ENCODE measurements around the gene USP8. TPM values are rescaled to one million over a fixed set of nuclear protein-coding genes. Genes with fewer than 3 reads are reported as not detected.
"Not testable (repeated sequence)": the region's sequence is repeated elsewhere in the genome, so short reads cannot be mapped to it uniquely, and the experiment has no call there.

The USP8 gene
- total and polyA plus RNA-seq, 9 donors = 25.1 to 67.0 (median 42.4) TPM

- intact Hi-C loops (cut with DNase I) = no loop called here
- no peaks in the 10 kb centered on the region for H3K4me1 ChIP-seq (ENCODE audit: insufficient read depth)
- TF ChIP-seq EP300 (IDR thresholded peaks at IDR 0.05) (no peak), POLR2A (IDR thresholded peaks at IDR 0.05) (no peak)
- TF ChIP-seq, protein P1, sequence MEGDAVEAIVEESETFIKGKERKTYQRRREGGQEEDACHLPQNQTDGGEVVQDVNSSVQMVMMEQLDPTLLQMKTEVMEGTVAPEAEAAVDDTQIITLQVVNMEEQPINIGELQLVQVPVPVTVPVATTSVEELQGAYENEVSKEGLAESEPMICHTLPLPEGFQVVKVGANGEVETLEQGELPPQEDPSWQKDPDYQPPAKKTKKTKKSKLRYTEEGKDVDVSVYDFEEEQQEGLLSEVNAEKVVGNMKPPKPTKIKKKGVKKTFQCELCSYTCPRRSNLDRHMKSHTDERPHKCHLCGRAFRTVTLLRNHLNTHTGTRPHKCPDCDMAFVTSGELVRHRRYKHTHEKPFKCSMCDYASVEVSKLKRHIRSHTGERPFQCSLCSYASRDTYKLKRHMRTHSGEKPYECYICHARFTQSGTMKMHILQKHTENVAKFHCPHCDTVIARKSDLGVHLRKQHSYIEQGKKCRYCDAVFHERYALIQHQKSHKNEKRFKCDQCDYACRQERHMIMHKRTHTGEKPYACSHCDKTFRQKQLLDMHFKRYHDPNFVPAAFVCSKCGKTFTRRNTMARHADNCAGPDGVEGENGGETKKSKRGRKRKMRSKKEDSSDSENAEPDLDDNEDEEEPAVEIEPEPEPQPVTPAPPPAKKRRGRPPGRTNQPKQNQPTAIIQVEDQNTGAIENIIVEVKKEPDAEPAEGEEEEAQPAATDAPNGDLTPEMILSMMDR (IDR thresholded peaks at IDR 0.05) = no peak
- no peak for DNase-seq
- no peaks in the 10 kb centered on the region for H3K36me3 ChIP-seq
- whole genome bisulfite sequencing, 3 donors = 33 to 98% (median 53%) methylated on average over 1 of the region's 1 CpG
- H3K27me3 ChIP-seq = no peaks in the 10 kb centered on the region
- H3K27ac ChIP-seq = no peak overlapping the region
- H3K4me3 ChIP-seq = no peak overlapping the region
- no peaks in the 10 kb centered on the region for H3K9me3 ChIP-seq
Observed at GRCh38 chr15:50380089-50380488, 44.1 kb upstream of the USP8 start.

DNA sequence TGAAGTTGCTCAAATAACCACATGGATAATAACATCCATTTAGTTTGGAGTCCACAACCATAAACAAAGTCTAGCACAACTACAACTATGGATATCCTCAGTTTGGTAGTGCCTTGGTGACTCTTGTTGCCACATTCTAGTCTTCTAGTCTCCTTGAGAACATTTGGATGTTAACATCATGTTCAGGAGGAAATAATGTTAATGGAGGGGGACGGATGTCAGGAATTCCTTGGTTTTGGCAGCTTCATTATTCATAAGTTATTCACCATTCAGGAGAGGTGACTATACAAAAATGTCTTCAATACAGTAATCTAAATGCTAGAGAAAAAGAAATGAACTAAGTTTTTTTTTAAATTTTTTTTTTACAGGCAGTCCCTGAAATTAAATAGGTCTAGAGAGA is 42.8 kb upstream of the USP8 start:
- Histone ChIP-seq H3K36me3 (no peaks in the 10 kb centered on the region), H3K4me1 (ENCODE audit: insufficient read depth) (no peaks in the 10 kb centered on the region), H3K27ac (no peak overlapping the region), H3K4me3 (no peak overlapping the region), H3K27me3 (no peaks in the 10 kb centered on the region), H3K9me3 (no peaks in the 10 kb centered on the region)
- intact Hi-C loops (cut with DNase I) = no loop called here
- WGBS, 3 donors = 28 to 38% (median 38%) methylated on average over 1 of the region's 1 CpG
- TF ChIP-seq POLR2A (IDR thresholded peaks at IDR 0.05) (no peak), EP300 (IDR thresholded peaks at IDR 0.05) (no peak)
- TF ChIP-seq, protein P1 (IDR thresholded peaks at IDR 0.05) = no peak
- DNase-seq = no peak

DNA sequence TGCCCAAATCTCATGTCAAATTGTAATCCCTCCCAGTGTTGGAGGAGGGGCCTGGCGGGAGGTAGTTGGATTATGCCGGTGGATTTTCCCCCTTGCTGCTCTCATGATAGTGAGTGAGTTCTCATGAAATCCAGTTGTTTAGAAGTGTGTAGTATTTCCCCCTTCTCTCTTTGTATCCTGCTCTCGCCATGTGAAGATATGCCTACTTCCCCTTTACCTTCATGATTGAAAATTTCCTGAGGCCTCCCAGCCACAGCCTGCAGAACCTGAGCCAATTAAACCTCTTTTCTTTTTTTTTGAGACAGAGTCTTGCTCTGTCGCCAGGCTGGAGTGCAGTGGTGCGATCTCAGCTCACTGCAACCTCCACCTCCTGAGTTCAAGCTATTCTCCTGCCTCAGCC is 41.8 kb upstream of the USP8 start:
- H3K4me3 ChIP-seq; H3K4me1 ChIP-seq (ENCODE audit: insufficient read depth); DNase-seq; H3K36me3 ChIP-seq; H3K27me3 ChIP-seq; H3K9me3 ChIP-seq; H3K27ac ChIP-seq; intact Hi-C loops (cut with DNase I): not testable (repeated sequence)
- WGBS, 3 donors = 75 to 90% (median 84%) methylated on average over 5 of the region's 5 CpGs

DNA sequence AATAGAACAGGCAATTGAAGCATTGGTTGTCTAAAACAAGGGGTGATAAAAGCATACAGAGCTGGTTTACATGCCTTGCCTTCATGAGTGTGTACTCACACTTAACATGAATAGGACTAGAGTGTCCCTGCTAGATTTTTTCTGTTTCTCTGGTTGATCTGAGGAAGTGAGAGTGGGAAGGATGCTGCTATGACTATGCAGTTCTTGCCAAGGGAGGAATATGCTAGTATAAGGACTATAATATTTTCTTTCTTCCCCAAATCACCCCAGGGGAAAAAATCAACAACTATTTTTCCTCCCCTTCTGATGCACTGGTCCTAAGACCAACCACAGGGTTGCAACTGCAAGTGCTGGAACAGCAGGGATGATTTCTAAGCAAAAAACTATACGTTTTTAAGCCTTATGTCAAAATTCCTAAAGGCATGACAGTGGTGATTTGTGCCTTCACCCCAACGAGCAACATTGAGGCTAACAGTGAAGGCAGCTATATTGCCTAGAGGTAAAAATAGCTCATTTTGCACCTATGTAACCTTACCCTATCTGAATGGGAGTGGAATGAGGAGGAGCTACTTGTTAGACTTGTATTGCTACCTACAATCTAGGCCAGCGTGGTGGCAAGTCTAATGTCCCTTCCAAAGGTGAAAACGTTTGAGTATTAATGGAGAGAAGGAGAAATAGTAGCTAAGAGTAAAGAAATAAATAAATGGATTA is 33.5 kb upstream of the USP8 start:
- TF ChIP-seq POLR2A (IDR thresholded peaks at IDR 0.05) (no peak), EP300 (IDR thresholded peaks at IDR 0.05) (no peak)
- TF ChIP-seq, protein P1 (IDR thresholded peaks at IDR 0.05) = no peak
- H3K4me1 ChIP-seq (ENCODE audit: insufficient read depth) = no peaks in the 10 kb centered on the region
- intact Hi-C loops (cut with DNase I) = no loop called here
- no peak for DNase-seq
- H3K27ac ChIP-seq = no peak overlapping the region
- H3K9me3 ChIP-seq = no peaks in the 10 kb centered on the region
- no peaks in the 10 kb centered on the region for H3K27me3 ChIP-seq
- H3K36me3 ChIP-seq = no peaks in the 10 kb centered on the region
- WGBS, 3 donors = 50 to 57% (median 50%) methylated on average over 4 of the region's 4 CpGs
- H3K4me3 ChIP-seq = no peak overlapping the region

- DNase-seq; H3K4me1 ChIP-seq (ENCODE audit: insufficient read depth); H3K4me3 ChIP-seq; H3K27ac ChIP-seq; H3K9me3 ChIP-seq; H3K36me3 ChIP-seq; intact Hi-C loops (cut with DNase I); H3K27me3 ChIP-seq: not testable (repeated sequence)
- 81 to 88% (median 83%) methylated on average over 4 of the region's 4 CpGs for WGBS, 3 donors
Observed at GRCh38 chr15:50391561-50391960, 32.6 kb upstream of the USP8 start.

All from ovary (tissue), 9 donors.